A549 treated with AZD9567 at 1 μM for 4 hours (cell line): Measurements from ENCODE around the gene CDH10. TPM values are rescaled to one million over a fixed set of nuclear protein-coding genes. Genes with fewer than 3 reads are reported as not detected.

ENCODE experiments used
- total RNA-seq: library from RNA; stranded (reverse); fragments of 200-300 nt; extraction: Qiagen RNA extraction; gene quantifications from 5 replicates; pipeline ENCODE4 v1.2.3, GENCODE V29; 2022; ENCODE audit not compliant: insufficient read depth

The CDH10 gene
- total RNA-seq: 0.08 to 0.20 TPM (median 0.10 TPM) in 4 of 5 replicates, not detected in the other

GRCh38 chr5:24644761-24645160 lies at the start of gene CDH10:
Gene CDH10, minus strand, starts transcription at chr5:24644978. Its CDS starts 51,488 bp downstream, at chr5:24593490.

